Measurements from ENCODE around the gene SERGEF.

DNA sequence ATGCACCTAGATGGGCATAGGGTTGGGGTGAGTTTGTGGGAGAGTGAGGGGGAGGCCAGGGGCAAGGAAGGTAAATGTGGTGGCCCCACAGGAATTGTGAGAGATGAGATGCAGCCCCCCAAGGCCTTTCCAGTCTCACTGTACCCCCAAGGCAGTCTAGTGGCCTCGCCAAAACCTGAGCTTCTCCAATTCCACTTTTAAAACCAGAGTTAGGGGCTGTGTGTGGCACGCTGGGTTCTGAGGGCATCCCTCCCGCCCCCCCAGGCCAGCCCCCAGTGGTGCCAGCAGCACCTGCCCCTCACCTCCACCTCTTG lies 237.9 kb downstream of the SERGEF start:
- no peak for TF ChIP-seq EZH2 (IDR thresholded peaks at IDR 0.05; ENCODE audit: insufficient read depth, low read length)
- TF ChIP-seq, protein P1, sequence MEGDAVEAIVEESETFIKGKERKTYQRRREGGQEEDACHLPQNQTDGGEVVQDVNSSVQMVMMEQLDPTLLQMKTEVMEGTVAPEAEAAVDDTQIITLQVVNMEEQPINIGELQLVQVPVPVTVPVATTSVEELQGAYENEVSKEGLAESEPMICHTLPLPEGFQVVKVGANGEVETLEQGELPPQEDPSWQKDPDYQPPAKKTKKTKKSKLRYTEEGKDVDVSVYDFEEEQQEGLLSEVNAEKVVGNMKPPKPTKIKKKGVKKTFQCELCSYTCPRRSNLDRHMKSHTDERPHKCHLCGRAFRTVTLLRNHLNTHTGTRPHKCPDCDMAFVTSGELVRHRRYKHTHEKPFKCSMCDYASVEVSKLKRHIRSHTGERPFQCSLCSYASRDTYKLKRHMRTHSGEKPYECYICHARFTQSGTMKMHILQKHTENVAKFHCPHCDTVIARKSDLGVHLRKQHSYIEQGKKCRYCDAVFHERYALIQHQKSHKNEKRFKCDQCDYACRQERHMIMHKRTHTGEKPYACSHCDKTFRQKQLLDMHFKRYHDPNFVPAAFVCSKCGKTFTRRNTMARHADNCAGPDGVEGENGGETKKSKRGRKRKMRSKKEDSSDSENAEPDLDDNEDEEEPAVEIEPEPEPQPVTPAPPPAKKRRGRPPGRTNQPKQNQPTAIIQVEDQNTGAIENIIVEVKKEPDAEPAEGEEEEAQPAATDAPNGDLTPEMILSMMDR (IDR thresholded peaks at IDR 0.05; ENCODE audit: insufficient read depth, low read depth, low read length), result no peak

Data from astrocyte (in vitro differentiated cells and primary cell).